A549 treated with dexamethasone at 1 μM for 4 hours (cell line): ENCODE results near the gene AADACL2. TPM values are rescaled to one million over a fixed set of nuclear protein-coding genes. Genes with fewer than 3 reads are reported as not detected.

Source experiments
- total RNA-seq: library from RNA; stranded (reverse); fragments of 200-300 nt; extraction: Qiagen RNA extraction; gene quantifications from 5 replicates; pipeline ENCODE4 v1.2.3, GENCODE V29; 2022

AADACL2 gene, protein sequence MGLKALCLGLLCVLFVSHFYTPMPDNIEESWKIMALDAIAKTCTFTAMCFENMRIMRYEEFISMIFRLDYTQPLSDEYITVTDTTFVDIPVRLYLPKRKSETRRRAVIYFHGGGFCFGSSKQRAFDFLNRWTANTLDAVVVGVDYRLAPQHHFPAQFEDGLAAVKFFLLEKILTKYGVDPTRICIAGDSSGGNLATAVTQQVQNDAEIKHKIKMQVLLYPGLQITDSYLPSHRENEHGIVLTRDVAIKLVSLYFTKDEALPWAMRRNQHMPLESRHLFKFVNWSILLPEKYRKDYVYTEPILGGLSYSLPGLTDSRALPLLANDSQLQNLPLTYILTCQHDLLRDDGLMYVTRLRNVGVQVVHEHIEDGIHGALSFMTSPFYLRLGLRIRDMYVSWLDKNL
- total RNA-seq = not detected in 5 replicates

DNA sequence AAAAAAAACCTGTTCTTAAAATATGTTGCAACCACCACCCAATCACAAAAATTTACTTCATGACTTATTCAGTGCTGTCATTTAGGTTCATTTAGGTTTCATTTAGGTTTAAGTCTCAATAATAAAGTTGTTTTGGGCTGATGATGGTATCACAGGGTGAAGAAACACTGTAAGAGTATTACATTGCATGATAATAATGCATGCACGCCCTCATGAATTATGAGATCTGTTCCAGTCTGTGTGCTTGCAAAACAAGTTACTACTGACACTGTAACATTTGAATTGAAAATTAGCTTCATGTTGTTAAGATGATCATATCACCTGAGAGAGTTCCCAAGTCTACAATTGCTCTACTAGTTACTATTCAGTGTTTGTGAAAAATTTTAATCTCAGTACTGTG, at the start of gene AADACL2:
TSS of gene AADACL2 (plus strand) at position 315 of the 400 bp plus-strand sequence. CDS start 109 bp downstream, outside the sequence.

Other genes with a start within 250 kb of the AADACL2 start
- gene AADAC, start 80.2 kb downstream of the AADACL2 start, total RNA-seq = 9.0 to 12.4 TPM (median 11.0 TPM) in 5 replicates
- 0.06 to 0.08 TPM (median 0.07 TPM) in 5 replicates for gene SUCNR1, start 139.7 kb downstream of the AADACL2 start, total RNA-seq